Measurements from ENCODE around the gene ANXA3.

DNA sequence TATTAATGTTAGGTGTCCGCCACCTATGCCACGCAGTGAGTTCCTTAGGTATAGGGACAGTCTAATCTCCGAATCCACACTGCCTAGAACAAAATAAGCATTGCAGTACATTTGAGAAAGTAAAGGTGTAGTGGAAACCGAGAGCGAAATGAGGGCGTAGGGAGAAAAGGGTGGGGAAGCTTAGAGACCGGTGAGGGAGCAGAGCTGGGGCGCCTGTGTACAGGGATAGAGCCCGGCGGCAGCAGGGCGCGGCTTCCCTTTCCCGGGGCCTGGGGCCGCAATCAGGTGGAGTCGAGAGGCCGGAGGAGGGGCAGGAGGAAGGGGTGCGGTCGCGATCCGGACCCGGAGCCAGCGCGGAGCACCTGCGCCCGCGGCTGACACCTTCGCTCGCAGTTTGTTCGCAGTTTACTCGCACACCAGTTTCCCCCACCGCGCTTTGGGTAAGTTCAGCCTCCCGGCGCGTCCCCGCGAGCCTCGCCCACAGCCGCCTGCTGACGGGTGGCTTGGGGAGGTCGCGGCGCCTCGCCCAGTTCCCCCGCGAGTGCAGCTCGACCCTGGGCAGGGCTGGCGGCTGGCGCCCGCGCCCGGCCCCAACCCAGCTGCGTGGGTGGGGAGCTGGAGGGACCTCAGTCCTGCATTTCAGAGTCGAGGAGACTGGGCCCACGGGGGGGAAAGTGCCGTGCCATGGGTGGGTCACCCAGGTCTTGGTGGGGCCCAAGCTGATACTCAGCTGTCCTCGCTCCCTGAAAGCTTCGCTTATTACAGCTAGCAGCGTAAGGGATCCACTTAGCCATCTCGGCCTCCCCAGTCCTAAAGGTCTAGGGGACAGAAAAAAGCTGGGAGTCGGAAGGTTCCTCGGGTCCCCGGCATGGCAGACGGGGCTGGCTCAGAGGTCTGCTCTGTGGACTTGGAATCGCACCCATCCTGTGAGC, at the start of gene ANXA3:
- peak in 2 of 3 donors; percentile 46 to 69 for TF ChIP-seq POLR2AphosphoS5 (IDR thresholded peaks at IDR 0.05)
- TF ChIP-seq, protein P1, sequence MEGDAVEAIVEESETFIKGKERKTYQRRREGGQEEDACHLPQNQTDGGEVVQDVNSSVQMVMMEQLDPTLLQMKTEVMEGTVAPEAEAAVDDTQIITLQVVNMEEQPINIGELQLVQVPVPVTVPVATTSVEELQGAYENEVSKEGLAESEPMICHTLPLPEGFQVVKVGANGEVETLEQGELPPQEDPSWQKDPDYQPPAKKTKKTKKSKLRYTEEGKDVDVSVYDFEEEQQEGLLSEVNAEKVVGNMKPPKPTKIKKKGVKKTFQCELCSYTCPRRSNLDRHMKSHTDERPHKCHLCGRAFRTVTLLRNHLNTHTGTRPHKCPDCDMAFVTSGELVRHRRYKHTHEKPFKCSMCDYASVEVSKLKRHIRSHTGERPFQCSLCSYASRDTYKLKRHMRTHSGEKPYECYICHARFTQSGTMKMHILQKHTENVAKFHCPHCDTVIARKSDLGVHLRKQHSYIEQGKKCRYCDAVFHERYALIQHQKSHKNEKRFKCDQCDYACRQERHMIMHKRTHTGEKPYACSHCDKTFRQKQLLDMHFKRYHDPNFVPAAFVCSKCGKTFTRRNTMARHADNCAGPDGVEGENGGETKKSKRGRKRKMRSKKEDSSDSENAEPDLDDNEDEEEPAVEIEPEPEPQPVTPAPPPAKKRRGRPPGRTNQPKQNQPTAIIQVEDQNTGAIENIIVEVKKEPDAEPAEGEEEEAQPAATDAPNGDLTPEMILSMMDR (IDR thresholded peaks at IDR 0.05) = no peak
- peak; percentile 57 for TF ChIP-seq POLR2A (IDR thresholded peaks at IDR 0.05)
- TF ChIP-seq EP300 (IDR thresholded peaks at IDR 0.05; ENCODE audit: low read depth) = no peak

Measured in transverse colon (tissue), 4 donors.